ENCODE measurements around the gene BATF3. TPM values are rescaled to one million over a fixed set of nuclear protein-coding genes. Genes with fewer than 3 reads are reported as not detected.

The BATF3 gene
- 0.87 and 2.8 TPM in 2 replicates for total RNA-seq

GRCh38 chr1:212699625-212700222 lies at the start of gene BATF3:
Gene BATF3, minus strand, starts transcription at chr1:212699840. Its CDS starts 78 bp downstream, at chr1:212699762.

Other genes starting within 250 kb of the BATF3 start
- gene ATF3, start 91.1 kb downstream of the BATF3 start, total RNA-seq, result 6.2 and 16.0 TPM in 2 replicates
- 24.0 and 26.1 TPM in 2 replicates for gene NSL1, start 91.9 kb upstream of the BATF3 start, total RNA-seq
- 14.7 and 17.2 TPM in 2 replicates for gene TATDN3, start 92.1 kb upstream of the BATF3 start, total RNA-seq
- 0.44 and 0.53 TPM in 2 replicates for gene SPATA45, start 147.8 kb upstream of the BATF3 start, total RNA-seq
- gene FLVCR1, start 158.4 kb upstream of the BATF3 start, total RNA-seq, result 4.0 and 4.8 TPM in 2 replicates

All from aortic smooth muscle cell (primary cell).